ENCODE measurements around the gene XYLT2. TPM values are rescaled to one million over a fixed set of nuclear protein-coding genes. Genes with fewer than 3 reads are reported as not detected.

The XYLT2 gene
- total RNA-seq, 1 donor from 2014 or later: 12.2 TPM

DNA sequence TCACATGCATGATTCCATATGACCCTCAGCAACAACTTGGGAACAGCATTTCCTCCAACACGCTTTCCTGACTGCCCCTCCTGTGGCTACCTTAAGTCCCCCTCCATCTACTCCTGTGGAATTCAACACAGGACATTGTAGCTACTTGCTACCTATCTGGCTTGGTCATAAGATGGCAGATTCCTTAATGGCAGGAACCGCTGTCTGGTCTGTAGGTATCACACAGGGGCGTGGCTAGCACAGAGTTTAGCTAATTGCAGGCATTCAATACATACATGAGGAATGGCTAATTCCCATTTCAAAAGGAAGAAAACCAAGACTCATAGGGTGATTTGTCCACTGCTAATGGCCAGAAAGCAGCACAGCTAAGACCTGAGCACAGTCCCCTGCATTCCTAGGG is 42.8 kb downstream of the XYLT2 start:
- no peaks in the 10 kb centered on the region for H3K36me3 ChIP-seq
- no peak overlapping the region for H3K4me3 ChIP-seq
- H4K20me1 ChIP-seq (ENCODE audit: low read depth): peaks cover 4% of the 10 kb centered on the region
- no peak overlapping the region for H3K27ac Mint-ChIP-seq
- no peak overlapping the region for H3K4me3 Mint-ChIP-seq
- no peak for TF ChIP-seq EZH2phosphoT487 (IDR thresholded peaks at IDR 0.05)
- TF ChIP-seq, protein P1, sequence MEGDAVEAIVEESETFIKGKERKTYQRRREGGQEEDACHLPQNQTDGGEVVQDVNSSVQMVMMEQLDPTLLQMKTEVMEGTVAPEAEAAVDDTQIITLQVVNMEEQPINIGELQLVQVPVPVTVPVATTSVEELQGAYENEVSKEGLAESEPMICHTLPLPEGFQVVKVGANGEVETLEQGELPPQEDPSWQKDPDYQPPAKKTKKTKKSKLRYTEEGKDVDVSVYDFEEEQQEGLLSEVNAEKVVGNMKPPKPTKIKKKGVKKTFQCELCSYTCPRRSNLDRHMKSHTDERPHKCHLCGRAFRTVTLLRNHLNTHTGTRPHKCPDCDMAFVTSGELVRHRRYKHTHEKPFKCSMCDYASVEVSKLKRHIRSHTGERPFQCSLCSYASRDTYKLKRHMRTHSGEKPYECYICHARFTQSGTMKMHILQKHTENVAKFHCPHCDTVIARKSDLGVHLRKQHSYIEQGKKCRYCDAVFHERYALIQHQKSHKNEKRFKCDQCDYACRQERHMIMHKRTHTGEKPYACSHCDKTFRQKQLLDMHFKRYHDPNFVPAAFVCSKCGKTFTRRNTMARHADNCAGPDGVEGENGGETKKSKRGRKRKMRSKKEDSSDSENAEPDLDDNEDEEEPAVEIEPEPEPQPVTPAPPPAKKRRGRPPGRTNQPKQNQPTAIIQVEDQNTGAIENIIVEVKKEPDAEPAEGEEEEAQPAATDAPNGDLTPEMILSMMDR (IDR thresholded peaks at IDR 0.05): no peak
- TF ChIP-seq EZH2 (IDR thresholded peaks at IDR 0.05): no peak
- H3K79me2 ChIP-seq (ENCODE audit: low read depth): no peaks in the 10 kb centered on the region
- H3K27me3 ChIP-seq: no peaks in the 10 kb centered on the region
- H3K4me2 ChIP-seq: no peak overlapping the region
- H3K27ac ChIP-seq: no peak overlapping the region
- H3F3A ChIP-seq (ENCODE audit: low read depth): no peaks in the 10 kb centered on the region
- no peaks in the 10 kb centered on the region for H3K4me1 Mint-ChIP-seq
- no peak for DNase-seq (ENCODE audit: low spot score)
- H2AFZ ChIP-seq (replicated peaks): no peak overlapping the region
- peaks cover 35% of the 10 kb centered on the region for H3K36me3 Mint-ChIP-seq
- no peaks in the 10 kb centered on the region for H3K4me1 ChIP-seq
- H3K27me3 Mint-ChIP-seq (ENCODE audit: insufficient read depth, low read depth): peaks cover 4% of the 10 kb centered on the region
- no peaks in the 10 kb centered on the region for H3K9me3 Mint-ChIP-seq
- H3K9me3 ChIP-seq (ENCODE audit: low read depth): no peaks in the 10 kb centered on the region
- H3K9ac ChIP-seq: no peak overlapping the region

GRCh38 chr17:50389534-50389933 is 43.6 kb downstream of the XYLT2 start:
- Mint-ChIP-seq H3K36me3 (peaks cover 38% of the 10 kb centered on the region), H3K27ac (no peak overlapping the region), H3K4me3 (no peak overlapping the region), H3K4me1 (no peaks in the 10 kb centered on the region), H3K27me3 (ENCODE audit: insufficient read depth, low read depth) (peaks cover 4% of the 10 kb centered on the region), H3K9me3 (no peaks in the 10 kb centered on the region)
- TF ChIP-seq EZH2 (IDR thresholded peaks at IDR 0.05) (no peak), EZH2phosphoT487 (IDR thresholded peaks at IDR 0.05) (no peak)
- TF ChIP-seq, protein P1 (IDR thresholded peaks at IDR 0.05): no peak
- Histone ChIP-seq H3K4me1 (no peaks in the 10 kb centered on the region), H2AFZ (replicated peaks) (no peak overlapping the region), H3K9me3 (ENCODE audit: low read depth) (no peaks in the 10 kb centered on the region), H3K4me3 (no peak overlapping the region), H3K4me2 (no peak overlapping the region), H4K20me1 (ENCODE audit: low read depth) (peaks cover 4% of the 10 kb centered on the region), H3K36me3 (no peaks in the 10 kb centered on the region), H3F3A (ENCODE audit: low read depth) (no peaks in the 10 kb centered on the region), H3K9ac (no peak overlapping the region), H3K27me3 (no peaks in the 10 kb centered on the region), H3K27ac (no peak overlapping the region), H3K79me2 (ENCODE audit: low read depth) (no peaks in the 10 kb centered on the region)
- DNase-seq (ENCODE audit: low spot score): no peak

DNA sequence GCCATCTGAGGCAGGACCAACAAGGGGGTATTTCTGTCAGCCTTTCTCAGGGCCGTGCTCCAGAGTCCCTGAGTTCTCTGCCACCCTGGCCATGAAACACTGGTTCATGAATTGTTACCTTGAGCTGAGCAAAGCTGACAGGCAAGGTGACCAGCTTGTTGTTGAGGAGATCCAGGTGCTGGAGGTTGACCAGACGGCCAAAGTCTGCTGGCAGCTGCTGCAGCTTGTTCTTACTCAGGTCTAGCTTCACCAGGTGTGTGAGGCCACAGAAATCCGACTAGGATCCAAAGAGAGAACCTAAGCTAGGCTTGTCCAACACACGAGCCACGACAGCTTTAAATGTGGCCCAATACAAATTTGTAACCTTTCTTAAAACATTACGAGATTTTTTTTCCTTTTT is 46.7 kb downstream of the XYLT2 start:
- H3K4me3 Mint-ChIP-seq: no peak overlapping the region
- H3K9me3 Mint-ChIP-seq: no peaks in the 10 kb centered on the region
- Histone ChIP-seq H2AFZ (replicated peaks) (no peak overlapping the region), H3K36me3 (no peaks in the 10 kb centered on the region), H3K4me2 (no peak overlapping the region), H4K20me1 (ENCODE audit: low read depth) (peaks cover 23% of the 10 kb centered on the region), H3K9me3 (ENCODE audit: low read depth) (no peaks in the 10 kb centered on the region), H3F3A (ENCODE audit: low read depth) (no peaks in the 10 kb centered on the region), H3K4me1 (peaks cover 9% of the 10 kb centered on the region), H3K27me3 (no peaks in the 10 kb centered on the region), H3K79me2 (ENCODE audit: low read depth) (peaks cover 26% of the 10 kb centered on the region), H3K27ac (no peak overlapping the region), H3K4me3 (no peak overlapping the region), H3K9ac (no peak overlapping the region)
- H3K4me1 Mint-ChIP-seq: peaks cover 15% of the 10 kb centered on the region
- no peak for TF ChIP-seq EZH2phosphoT487 (IDR thresholded peaks at IDR 0.05)
- TF ChIP-seq EZH2 (IDR thresholded peaks at IDR 0.05): no peak
- TF ChIP-seq, protein P1 (IDR thresholded peaks at IDR 0.05): no peak
- DNase-seq (ENCODE audit: low spot score): no peak
- no peak overlapping the region for H3K27ac Mint-ChIP-seq
- peaks cover 27% of the 10 kb centered on the region for H3K36me3 Mint-ChIP-seq
- peaks cover 3% of the 10 kb centered on the region for H3K27me3 Mint-ChIP-seq (ENCODE audit: insufficient read depth, low read depth)
